SU-DHL-6 (cell line): ENCODE results near the gene ZNF83.

ENCODE experiments used
- H2AFZ ChIP-seq: fragments of 200-600 bp; sonication (generic); 2 replicates; pipeline ENCODE4 v1.6.1; 2014; ENCODE audit warnings: low read depth, mild to moderate bottlenecking, moderate library complexity, mixed read lengths, antibody characterized with exemption, low read length; ENCODE audit not compliant: severe bottlenecking
- H3F3A ChIP-seq: fragments of 200-600 bp; shearing (Covaris generic); 2 replicates; pipeline ENCODE4 v1.6.0; 2016; ENCODE audit warnings: antibody characterized with exemption, mild to moderate bottlenecking; ENCODE audit not compliant: insufficient read depth
- H3K27ac ChIP-seq: fragments of 200-600 bp; sonication (generic); 2 replicates; pipeline ENCODE4 v1.5.1; 2016; ENCODE audit warnings: low read depth, mild to moderate bottlenecking, low read length, moderate library complexity, mixed read lengths
- H3K27me3 ChIP-seq: fragments of 200-600 bp; sonication (generic), shearing (Covaris generic); 2 replicates; pipeline ENCODE4 v1.6.0; 2014; ENCODE audit warnings: mild to moderate bottlenecking, low read length
- H3K36me3 ChIP-seq: fragments of 200-600 bp; sonication (generic); 2 replicates; pipeline ENCODE4 v1.6.1; 2014; ENCODE audit warnings: mild to moderate bottlenecking, low read length, mixed read lengths
- H3K4me2 ChIP-seq: fragments of 300-600, 200-600 bp; shearing (Covaris generic), sonication (generic); 2 replicates; pipeline ENCODE4 v1.6.0; 2014; ENCODE audit warnings: low read length, low read depth, mild to moderate bottlenecking; ENCODE audit not compliant: poor library complexity, severe bottlenecking
- H3K4me3 ChIP-seq: fragments of 200-600 bp; sonication (generic); 2 replicates; pipeline ENCODE4 v1.5.1; 2014; ENCODE audit warnings: antibody characterized with exemption, low read length, mild to moderate bottlenecking, mixed read lengths; ENCODE audit not compliant: insufficient read depth, poor library complexity, severe bottlenecking
- H3K79me2 ChIP-seq: fragments of 200-600 bp; sonication (generic); 2 replicates; pipeline ENCODE4 v1.6.1; 2014; ENCODE audit warnings: mild to moderate bottlenecking, low read length, moderate library complexity; ENCODE audit not compliant: insufficient read depth
- H3K9ac ChIP-seq: fragments of 200-600 bp; sonication (generic); 2 replicates; pipeline ENCODE4 v1.7.0; 2014; ENCODE audit warnings: mild to moderate bottlenecking, low read length
- H3K9me2 ChIP-seq: fragments of 200-600 bp; sonication (generic); replicated peaks from 2 replicates; pipeline ENCODE4 v1.6.1; 2014; ENCODE audit warnings: low read length; ENCODE audit not compliant: insufficient read depth
- H3K9me3 ChIP-seq: fragments of 200-600 bp; sonication (generic); 2 replicates; pipeline ENCODE4 v1.6.1; 2014; ENCODE audit warnings: low read length, mixed read lengths; ENCODE audit not compliant: insufficient read depth
- H4K20me1 ChIP-seq: fragments of 200-600 bp; sonication (generic); 2 replicates; pipeline ENCODE4 v1.6.1; 2014; ENCODE audit warnings: low read depth, mild to moderate bottlenecking, antibody characterized with exemption, low read length, moderate library complexity, mixed read lengths
- EZH2phosphoT487 ChIP-seq: fragments of 200-600 bp; sonication (generic), shearing (Covaris generic); conservative IDR thresholded peaks from 2 replicates; pipeline ENCODE4 v1.6.1; 2018; ENCODE audit warnings: mild to moderate bottlenecking, antibody characterized with exemption, low read length, moderate library complexity, mixed read lengths
- TF ChIP-seq, protein P1 (sequence below): fragments of 200-600 bp; sonication (generic); IDR thresholded peaks from one replicate; pipeline ENCODE4 v1.5.1; 2017; ENCODE audit warnings: antibody characterized with exemption, mild to moderate bottlenecking, low read length, moderate library complexity; ENCODE audit not compliant: insufficient read depth, poor library complexity, severe bottlenecking

ZNF83 gene

GRCh38 chr19:52662631-52663030 is 24.5 kb upstream of the ZNF83 start:
- Histone ChIP-seq H3K27me3 (no peaks in the 10 kb centered on the region), H3K4me3 (no peak overlapping the region), H3K4me2 (no peak overlapping the region), H2AFZ (no peak overlapping the region), H3K9ac (no peak overlapping the region), H3K9me3 (no peaks in the 10 kb centered on the region), H3K27ac (no peak overlapping the region), H3K9me2 (no peaks in the 10 kb centered on the region), H4K20me1 (no peaks in the 10 kb centered on the region), H3K36me3 (peaks cover 7% of the 10 kb centered on the region; the same call in 1 of the 2 replicates), H3F3A (no peaks in the 10 kb centered on the region), H3K79me2 (peaks cover 45% of the 10 kb centered on the region)
- TF ChIP-seq, protein P1, sequence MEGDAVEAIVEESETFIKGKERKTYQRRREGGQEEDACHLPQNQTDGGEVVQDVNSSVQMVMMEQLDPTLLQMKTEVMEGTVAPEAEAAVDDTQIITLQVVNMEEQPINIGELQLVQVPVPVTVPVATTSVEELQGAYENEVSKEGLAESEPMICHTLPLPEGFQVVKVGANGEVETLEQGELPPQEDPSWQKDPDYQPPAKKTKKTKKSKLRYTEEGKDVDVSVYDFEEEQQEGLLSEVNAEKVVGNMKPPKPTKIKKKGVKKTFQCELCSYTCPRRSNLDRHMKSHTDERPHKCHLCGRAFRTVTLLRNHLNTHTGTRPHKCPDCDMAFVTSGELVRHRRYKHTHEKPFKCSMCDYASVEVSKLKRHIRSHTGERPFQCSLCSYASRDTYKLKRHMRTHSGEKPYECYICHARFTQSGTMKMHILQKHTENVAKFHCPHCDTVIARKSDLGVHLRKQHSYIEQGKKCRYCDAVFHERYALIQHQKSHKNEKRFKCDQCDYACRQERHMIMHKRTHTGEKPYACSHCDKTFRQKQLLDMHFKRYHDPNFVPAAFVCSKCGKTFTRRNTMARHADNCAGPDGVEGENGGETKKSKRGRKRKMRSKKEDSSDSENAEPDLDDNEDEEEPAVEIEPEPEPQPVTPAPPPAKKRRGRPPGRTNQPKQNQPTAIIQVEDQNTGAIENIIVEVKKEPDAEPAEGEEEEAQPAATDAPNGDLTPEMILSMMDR = no peak
- TF ChIP-seq EZH2phosphoT487 = no peak

DNA sequence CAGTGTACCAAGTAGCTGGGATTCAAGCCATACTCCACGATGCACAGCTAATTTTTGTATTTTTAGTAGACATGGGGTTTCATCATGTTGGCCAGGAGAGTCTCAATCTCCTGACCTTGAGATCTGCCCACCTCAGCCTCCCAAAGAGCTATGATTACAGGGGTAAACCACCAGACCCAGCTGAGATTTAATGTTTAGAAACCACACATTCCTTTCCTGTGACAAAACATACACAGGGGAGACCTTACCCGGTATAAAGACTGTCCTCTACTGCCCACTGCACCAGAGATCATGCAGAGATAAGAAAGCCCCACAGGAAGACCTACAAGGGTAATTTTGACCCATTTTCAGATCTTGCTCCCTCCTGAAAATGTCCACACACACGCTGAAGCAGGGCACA is 22.8 kb upstream of the ZNF83 start:
- Histone ChIP-seq H3K9ac (no peak overlapping the region), H3F3A (no peaks in the 10 kb centered on the region), H3K27me3 (no peaks in the 10 kb centered on the region), H3K4me2 (no peak overlapping the region), H3K79me2 (peaks cover 31% of the 10 kb centered on the region), H4K20me1 (no peaks in the 10 kb centered on the region), H3K4me3 (no peak overlapping the region), H3K27ac (no peak overlapping the region), H3K9me2 (no peaks in the 10 kb centered on the region), H2AFZ (no peak overlapping the region), H3K9me3 (no peaks in the 10 kb centered on the region), H3K36me3 (peaks cover 7% of the 10 kb centered on the region; the same call in 1 of the 2 replicates)
- TF ChIP-seq, protein P1 = no peak
- no peak for TF ChIP-seq EZH2phosphoT487

DNA sequence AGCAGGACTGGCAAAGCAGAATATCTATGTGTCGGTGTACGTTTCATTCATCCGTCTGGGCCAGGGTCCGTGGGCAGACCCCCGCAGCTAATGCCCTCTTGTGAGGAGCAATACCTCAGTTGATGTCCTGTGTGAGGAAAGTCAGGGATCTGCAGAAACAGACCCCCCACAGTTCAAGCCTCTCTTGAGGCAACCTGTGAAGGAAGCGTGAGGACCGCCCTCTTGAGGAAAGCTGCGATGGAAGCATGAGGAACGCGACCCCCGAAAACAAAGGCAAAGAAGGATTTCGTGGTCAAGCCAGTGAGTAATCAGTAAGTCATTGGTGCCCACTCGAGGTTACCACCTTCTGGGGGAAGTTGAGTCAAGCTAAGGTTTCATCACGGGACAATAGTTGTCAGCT is 20.9 kb upstream of the ZNF83 start:
- Histone ChIP-seq H3K4me3 (no peak overlapping the region), H3F3A (no peaks in the 10 kb centered on the region), H3K79me2 (peaks cover 16% of the 10 kb centered on the region; the same call in 1 of the 2 replicates), H3K27ac (no peak overlapping the region), H3K27me3 (no peaks in the 10 kb centered on the region), H4K20me1 (no peaks in the 10 kb centered on the region), H2AFZ (no peak overlapping the region), H3K9me2 (no peaks in the 10 kb centered on the region), H3K9ac (no peak overlapping the region), H3K36me3 (peaks cover 23% of the 10 kb centered on the region), H3K9me3 (no peaks in the 10 kb centered on the region), H3K4me2 (no peak overlapping the region)
- TF ChIP-seq, protein P1 = no peak
- TF ChIP-seq EZH2phosphoT487 = no peak
